ENCODE results near the gene WDR75.

Gene WDR75

GRCh38 chr2:189515264-189515663 lies 74.0 kb downstream of the WDR75 start:
- no peak overlapping the region for H3K9ac ChIP-seq
- no peak overlapping the region for H2AFZ ChIP-seq (ENCODE audit: low read depth)
- H3K4me3 ChIP-seq (IDR thresholded peaks at IDR 0.05; ENCODE audit: insufficient read depth, low read depth, low read length), result no peak overlapping the region
- no peak overlapping the region for H3K4me2 ChIP-seq
- no peaks in the 10 kb centered on the region for H3K79me2 ChIP-seq (ENCODE audit: insufficient read depth, low read depth)
- H4K20me1 ChIP-seq (ENCODE audit: insufficient read depth), result no peaks in the 10 kb centered on the region
- no peaks in the 10 kb centered on the region for H3K27me3 ChIP-seq (ENCODE audit: insufficient read depth, low read depth)
- no peaks in the 10 kb centered on the region for H3K36me3 ChIP-seq (ENCODE audit: insufficient read depth)
- no peaks in the 10 kb centered on the region for H3K4me1 ChIP-seq (ENCODE audit: low read depth, poor library complexity, severe bottlenecking)
- H3K27ac ChIP-seq, result no peak overlapping the region
- TF ChIP-seq CTCF (conservative IDR thresholded peaks at IDR 0.05; ENCODE audit: low read depth, low read length), result no peak

GRCh38 chr2:189516546-189516945 lies 75.3 kb downstream of the WDR75 start:
- H3K36me3 ChIP-seq (ENCODE audit: insufficient read depth), result no peaks in the 10 kb centered on the region
- H3K4me3 ChIP-seq (IDR thresholded peaks at IDR 0.05; ENCODE audit: insufficient read depth, low read depth, low read length), result no peak overlapping the region
- H3K27me3 ChIP-seq (ENCODE audit: insufficient read depth, low read depth), result no peaks in the 10 kb centered on the region
- TF ChIP-seq CTCF (conservative IDR thresholded peaks at IDR 0.05; ENCODE audit: low read depth, low read length), result no peak
- no peaks in the 10 kb centered on the region for H3K79me2 ChIP-seq (ENCODE audit: insufficient read depth, low read depth)
- no peaks in the 10 kb centered on the region for H4K20me1 ChIP-seq (ENCODE audit: insufficient read depth)
- no peak overlapping the region for H3K4me2 ChIP-seq
- H2AFZ ChIP-seq (ENCODE audit: low read depth), result no peak overlapping the region
- peaks cover 7% of the 10 kb centered on the region for H3K4me1 ChIP-seq (ENCODE audit: low read depth, poor library complexity, severe bottlenecking)
- H3K27ac ChIP-seq, result no peak overlapping the region
- no peak overlapping the region for H3K9ac ChIP-seq

- H3K79me2 ChIP-seq (ENCODE audit: insufficient read depth, low read depth), result no peaks in the 10 kb centered on the region
- no peak overlapping the region for H3K27ac ChIP-seq
- no peaks in the 10 kb centered on the region for H4K20me1 ChIP-seq (ENCODE audit: insufficient read depth)
- no peak overlapping the region for H2AFZ ChIP-seq (ENCODE audit: low read depth)
- TF ChIP-seq CTCF (conservative IDR thresholded peaks at IDR 0.05; ENCODE audit: low read depth, low read length), result no peak
- no peaks in the 10 kb centered on the region for H3K27me3 ChIP-seq (ENCODE audit: insufficient read depth, low read depth)
- H3K36me3 ChIP-seq (ENCODE audit: insufficient read depth), result no peaks in the 10 kb centered on the region
- H3K4me1 ChIP-seq (ENCODE audit: low read depth, poor library complexity, severe bottlenecking), result peaks cover 21% of the 10 kb centered on the region
- no peak overlapping the region for H3K9ac ChIP-seq
- H3K4me3 ChIP-seq (IDR thresholded peaks at IDR 0.05; ENCODE audit: insufficient read depth, low read depth, low read length), result no peak overlapping the region
- H3K4me2 ChIP-seq, result no peak overlapping the region
Measured at GRCh38 chr2:189517847-189518535, 76.7 kb downstream of the WDR75 start.

GRCh38 chr2:189519631-189520387 lies 78.5 kb downstream of the WDR75 start:
- no peak overlapping the region for H3K9ac ChIP-seq
- no peaks in the 10 kb centered on the region for H4K20me1 ChIP-seq (ENCODE audit: insufficient read depth)
- H3K27ac ChIP-seq, result no peak overlapping the region
- H3K79me2 ChIP-seq (ENCODE audit: insufficient read depth, low read depth), result no peaks in the 10 kb centered on the region
- no peak for TF ChIP-seq CTCF (conservative IDR thresholded peaks at IDR 0.05; ENCODE audit: low read depth, low read length)
- H3K27me3 ChIP-seq (ENCODE audit: insufficient read depth, low read depth), result no peaks in the 10 kb centered on the region
- H3K4me3 ChIP-seq (IDR thresholded peaks at IDR 0.05; ENCODE audit: insufficient read depth, low read depth, low read length), result no peak overlapping the region
- no peaks in the 10 kb centered on the region for H3K36me3 ChIP-seq (ENCODE audit: insufficient read depth)
- no peak overlapping the region for H3K4me2 ChIP-seq
- peaks cover 24% of the 10 kb centered on the region for H3K4me1 ChIP-seq (ENCODE audit: low read depth, poor library complexity, severe bottlenecking)
- H2AFZ ChIP-seq (ENCODE audit: low read depth), result no peak overlapping the region
